ENCODE results near the gene SLC7A4. TPM values are rescaled to one million over a fixed set of nuclear protein-coding genes. Genes with fewer than 3 reads are reported as not detected.

The SLC7A4 gene
- total and polyA plus RNA-seq, 10 of the 15 experiments (the other 5 are each of a cell fraction or from before 2014, with no cell fraction given): 0.06 to 0.25 (median 0.14) TPM; not detected in 6

DNA sequence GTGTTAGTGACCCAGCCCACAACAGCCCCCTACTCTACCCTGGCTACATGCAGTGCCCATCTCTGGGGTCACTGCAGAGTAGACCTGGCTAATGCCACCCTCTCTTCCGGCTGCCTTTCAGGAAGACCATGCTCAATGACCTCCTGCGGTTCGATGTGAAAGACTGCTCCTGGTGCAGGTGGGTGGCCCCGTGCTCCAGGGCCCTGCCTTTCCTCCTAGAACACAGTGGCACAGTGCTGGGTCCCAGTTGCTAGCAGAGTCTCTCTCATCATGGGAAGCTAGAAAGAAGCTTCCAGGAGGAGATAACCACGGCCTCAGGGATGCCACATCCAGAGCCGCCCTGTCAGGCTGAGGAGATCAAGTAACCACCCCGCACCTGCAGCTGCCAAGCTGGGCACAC lies 46.6 kb downstream of the SLC7A4 start:
- intact Hi-C loops (cut with micrococcal nuclease; ENCODE audit: unreplicated experiment) (no loop called here), in situ Hi-C loops (cut with MboI) (no loop called here)
- H3K9me3 ChIP-seq (replicated peaks; ENCODE audit: control insufficient read depth, insufficient read depth, low read length): no peaks in the 10 kb centered on the region
- DNase-seq (ENCODE audit: low read depth, low spot score): no peak
- no peaks in the 10 kb centered on the region for H4K20me1 ChIP-seq (ENCODE audit: control insufficient read depth, insufficient read depth)
- H3K4me1 ChIP-seq (ENCODE audit: control insufficient read depth, insufficient read depth, low read length): peaks cover 10% of the 10 kb centered on the region; the same call in 1 of the 2 replicates
- peaks cover 16% of the 10 kb centered on the region for H3K79me2 ChIP-seq (ENCODE audit: control insufficient read depth, insufficient read depth, low read length)
- WGBS (ENCODE audit: insufficient coverage, insufficient replicate concordance, low lambda C conversion rate, missing lambda C conversion rate): 100% methylated on average over 7 of the region's 7 CpGs
- no peak for TF ChIP-seq NFYB (IDR thresholded peaks at IDR 0.05; ENCODE audit: insufficient read depth, low read depth, low read length)
- no peak for TF ChIP-seq WRNIP1 (IDR thresholded peaks at IDR 0.05; ENCODE audit: borderline replicate concordance, low read depth, low read length)
- no peak for TF ChIP-seq NFXL1 (IDR thresholded peaks at IDR 0.05; ENCODE audit: borderline replicate concordance)
- no peak for TF ChIP-seq ZNF207 (IDR thresholded peaks at IDR 0.05; ENCODE audit: borderline replicate concordance)
- TF ChIP-seq, protein P1, sequence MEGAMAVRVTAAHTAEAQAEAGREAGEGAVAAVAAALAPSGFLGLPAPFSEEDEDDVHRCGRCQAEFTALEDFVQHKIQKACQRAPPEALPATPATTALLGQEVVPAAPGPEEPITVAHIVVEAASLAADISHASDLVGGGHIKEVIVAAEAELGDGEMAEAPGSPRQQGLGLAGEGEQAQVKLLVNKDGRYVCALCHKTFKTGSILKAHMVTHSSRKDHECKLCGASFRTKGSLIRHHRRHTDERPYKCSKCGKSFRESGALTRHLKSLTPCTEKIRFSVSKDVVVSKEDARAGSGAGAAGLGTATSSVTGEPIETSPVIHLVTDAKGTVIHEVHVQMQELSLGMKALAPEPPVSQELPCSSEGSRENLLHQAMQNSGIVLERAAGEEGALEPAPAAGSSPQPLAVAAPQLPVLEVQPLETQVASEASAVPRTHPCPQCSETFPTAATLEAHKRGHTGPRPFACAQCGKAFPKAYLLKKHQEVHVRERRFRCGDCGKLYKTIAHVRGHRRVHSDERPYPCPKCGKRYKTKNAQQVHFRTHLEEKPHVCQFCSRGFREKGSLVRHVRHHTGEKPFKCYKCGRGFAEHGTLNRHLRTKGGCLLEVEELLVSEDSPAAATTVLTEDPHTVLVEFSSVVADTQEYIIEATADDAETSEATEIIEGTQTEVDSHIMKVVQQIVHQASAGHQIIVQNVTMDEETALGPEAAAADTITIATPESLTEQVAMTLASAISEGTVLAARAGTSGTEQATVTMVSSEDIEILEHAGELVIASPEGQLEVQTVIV (IDR thresholded peaks at IDR 0.05; ENCODE audit: borderline replicate concordance, partially characterized antibody): no peak
- no peak for TF ChIP-seq CHD1 (IDR thresholded peaks at IDR 0.05; ENCODE audit: low read depth, low read length)
- TF ChIP-seq NR2F1 (conservative IDR thresholded peaks at IDR 0.05): no peak
- TF ChIP-seq, protein P2, sequence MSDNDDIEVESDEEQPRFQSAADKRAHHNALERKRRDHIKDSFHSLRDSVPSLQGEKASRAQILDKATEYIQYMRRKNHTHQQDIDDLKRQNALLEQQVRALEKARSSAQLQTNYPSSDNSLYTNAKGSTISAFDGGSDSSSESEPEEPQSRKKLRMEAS (IDR thresholded peaks at IDR 0.05; ENCODE audit: low read depth, low read length): no peak
- TF ChIP-seq TCF3 (IDR thresholded peaks at IDR 0.05; ENCODE audit: borderline replicate concordance, insufficient read depth, low read depth, low read length): no peak
- TF ChIP-seq NRF1 (conservative IDR thresholded peaks at IDR 0.05; ENCODE audit: low read depth, low read length): no peak
- TF ChIP-seq, protein P3, sequence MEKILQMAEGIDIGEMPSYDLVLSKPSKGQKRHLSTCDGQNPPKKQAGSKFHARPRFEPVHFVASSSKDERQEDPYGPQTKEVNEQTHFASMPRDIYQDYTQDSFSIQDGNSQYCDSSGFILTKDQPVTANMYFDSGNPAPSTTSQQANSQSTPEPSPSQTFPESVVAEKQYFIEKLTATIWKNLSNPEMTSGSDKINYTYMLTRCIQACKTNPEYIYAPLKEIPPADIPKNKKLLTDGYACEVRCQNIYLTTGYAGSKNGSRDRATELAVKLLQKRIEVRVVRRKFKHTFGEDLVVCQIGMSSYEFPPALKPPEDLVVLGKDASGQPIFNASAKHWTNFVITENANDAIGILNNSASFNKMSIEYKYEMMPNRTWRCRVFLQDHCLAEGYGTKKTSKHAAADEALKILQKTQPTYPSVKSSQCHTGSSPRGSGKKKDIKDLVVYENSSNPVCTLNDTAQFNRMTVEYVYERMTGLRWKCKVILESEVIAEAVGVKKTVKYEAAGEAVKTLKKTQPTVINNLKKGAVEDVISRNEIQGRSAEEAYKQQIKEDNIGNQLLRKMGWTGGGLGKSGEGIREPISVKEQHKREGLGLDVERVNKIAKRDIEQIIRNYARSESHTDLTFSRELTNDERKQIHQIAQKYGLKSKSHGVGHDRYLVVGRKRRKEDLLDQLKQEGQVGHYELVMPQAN (conservative IDR thresholded peaks at IDR 0.05): no peak
- H2AFZ ChIP-seq (ENCODE audit: control insufficient read depth, low read depth, low read length): no peak overlapping the region
- no peak overlapping the region for H3K27ac ChIP-seq (ENCODE audit: control insufficient read depth, insufficient read depth)
- ChIA-PET CTCF (no interaction called here), POLR2A (no interaction called here), SMC1A (ENCODE audit: uncharacterized antibody, unreplicated experiment) (no interaction called here), RAD21 (ENCODE audit: unreplicated experiment) (no interaction called here)
- FAIRE-seq: no peak
- H3K36me3 ChIP-seq (ENCODE audit: control insufficient read depth in 2 of 2, insufficient read depth in 2 of 2, low read length in 1 of 2): 0 out of 4 replicates have a peak, but pooled peaks cover 0 to 2% of the 10 kb centered on the region in 2 experiments
- ATAC-seq: no peak
- no peak overlapping the region for H3K4me3 ChIP-seq
- no TSS peak for BruUV-seq (replicated peaks)
- H3K27me3 ChIP-seq (replicated peaks in 1 of 2; ENCODE audit: control insufficient read depth in 2 of 2, insufficient read depth in 2 of 2, low read length in 1 of 2): no peaks in the 10 kb centered on the region
- no peak overlapping the region for H3K9ac ChIP-seq (ENCODE audit: control insufficient read depth, insufficient read depth, low read length)
- H3K4me2 ChIP-seq (ENCODE audit: control insufficient read depth, insufficient read depth): no peak overlapping the region

Measured in GM12878 (cell line).